HepG2 (cell line): ENCODE data around the gene AXIN2. TPM values are rescaled to one million over a fixed set of nuclear protein-coding genes. Genes with fewer than 3 reads are reported as not detected.

Source experiments
- ATAC-seq: fragments of 200-7000 bp; cut with Tn5 transposase; 3 replicates; pipeline ENCODE4 v1.9.1; 2020; ENCODE audit warnings: mild to moderate bottlenecking, moderate library complexity
- BruUV-seq: library from RNA; stranded (reverse); fragments of 400-500 nt; replicated peaks from 2 replicates; lab custom pipeline; 2021; lab: Mats Ljungman, UMichigan
- CTCF ChIA-PET: fragments of 300-600 bp; formaldehyde crosslinking; extraction: SDS; loops from one replicate; lab custom pipeline; 2021; ENCODE audit warnings: low total read pairs, inconsistent platforms, low intra/inter-chr PET ratio; lab: Yijun Ruan, JAX
- POLR2A ChIA-PET: fragments of 350-600 bp; sonication (Branson Sonifier 250); formaldehyde crosslinking; loops from one replicate; lab custom pipeline; 2020; ENCODE audit warnings: antibody characterized with exemption, inconsistent platforms; lab: Yijun Ruan, JAX
- DNase-seq: peaks from one replicate; pipeline ENCODE4 v3.0.0-alpha.2; 2015; ENCODE audit warnings: low spot score
- FAIRE-seq: peaks from 3 replicates; lab custom pipeline; 2011; peaks lifted over from hg19 to GRCh38; lab: Jason Lieb, UNC
- H2AFZ ChIP-seq: one replicate; pipeline ENCODE4 v1.6.1; 2011; ENCODE audit warnings: low read length, inconsistent platforms
- H3K27ac ChIP-seq: fragments of 300-600 bp; 3 replicates; pipeline ENCODE4 v1.8.0; 2011; ENCODE audit warnings: mixed run types, mild to moderate bottlenecking, mixed read lengths, low read length, inconsistent platforms; ENCODE audit not compliant: insufficient read depth; ENCODE audit errors: extremely low read length
- H3K27me3 ChIP-seq, 2 experiments: fragments of 200-600 bp in 1 of 2; 2 replicates in 1 of 2; 3 replicates in 1 of 2; pipeline versions ENCODE4 v1.6.0 to v1.8.0; 2011; ENCODE audit warnings: low read length in 2 of 2, mild to moderate bottlenecking in 2 of 2, moderate library complexity in 2 of 2, inconsistent platforms in 1 of 2; ENCODE audit not compliant: insufficient read depth in 2 of 2, control insufficient read depth in 1 of 2
- H3K36me3 ChIP-seq, 2 experiments: fragments of 200-600 bp in 1 of 2; replicated peaks in 1 of 2; 2 replicates in 1 of 2; 3 replicates in 1 of 2; pipeline versions ENCODE4 v1.5.1 to v1.8.0; 2011; ENCODE audit warnings: low read length in 2 of 2, inconsistent platforms in 1 of 2; ENCODE audit not compliant: insufficient read depth in 2 of 2, control insufficient read depth in 1 of 2
- H3K4me1 ChIP-seq: 2 replicates; pipeline ENCODE4 v1.5.1; 2012; ENCODE audit warnings: low read length, inconsistent platforms; ENCODE audit not compliant: insufficient read depth
- H3K4me2 ChIP-seq: 2 replicates; pipeline ENCODE4 v1.6.0; 2011; ENCODE audit warnings: low read depth, low read length, inconsistent platforms
- H3K4me3 ChIP-seq, 3 experiments: fragments of 200-600 bp in 1 of 3; sonication (generic), shearing (Covaris generic) in 1 of 3; replicated peaks in 1 of 3; 2 replicates each; pipeline ENCODE4 v1.5.1; 2011 to 2016; ENCODE audit warnings: low read length in 3 of 3, inconsistent platforms in 2 of 3, low read depth in 2 of 3, mild to moderate bottlenecking in 2 of 3, control low read depth in 1 of 3, mixed read lengths in 1 of 3; ENCODE audit not compliant: insufficient read depth in 1 of 3
- H3K79me2 ChIP-seq: one replicate; pipeline ENCODE4 v1.6.1; 2011; ENCODE audit warnings: low read length, inconsistent platforms; ENCODE audit not compliant: insufficient read depth
- H3K9ac ChIP-seq: 2 replicates; pipeline ENCODE4 v1.6.0; 2011; ENCODE audit warnings: mild to moderate bottlenecking, low read depth, low read length, inconsistent platforms; ENCODE audit not compliant: insufficient read depth
- H3K9me3 ChIP-seq: 2 replicates; pipeline ENCODE4 v1.5.1; 2012; ENCODE audit warnings: mild to moderate bottlenecking, low read length
- H4K20me1 ChIP-seq: 2 replicates; pipeline ENCODE4 v1.6.0; 2011; ENCODE audit warnings: inconsistent platforms, mild to moderate bottlenecking, low read length, moderate library complexity; ENCODE audit not compliant: insufficient read depth
- CEBPB ChIP-seq: IDR thresholded peaks from 2 replicates; pipeline ENCODE4 v1.6.1; 2011; ENCODE audit warnings: low read depth, low read length, improper control_type of control experiment, borderline replicate concordance
- FOSL1 ChIP-seq: sonication (generic); formaldehyde crosslinking; IDR thresholded peaks from 2 replicates; pipeline ENCODE4 v1.9.0; 2021; ENCODE audit warnings: missing genetic modification reagents, borderline replicate concordance
- GFI1 ChIP-seq: sonication (generic); formaldehyde crosslinking; IDR thresholded peaks from 2 replicates; pipeline ENCODE4 v1.5.0; 2020; ENCODE audit warnings: missing genetic modification reagents, mild to moderate bottlenecking, borderline replicate concordance
- HDAC2 ChIP-seq: sonication (generic); formaldehyde crosslinking; IDR thresholded peaks from 2 replicates; pipeline ENCODE4 v1.4.0; 2020; ENCODE audit warnings: missing genetic modification reagents
- NFRKB ChIP-seq: fragments of 450-650 bp; IDR thresholded peaks from 2 replicates; pipeline ENCODE4 v1.6.1; 2017
- RERE ChIP-seq: IDR thresholded peaks from 2 replicates; pipeline ENCODE4 v1.6.1; 2016; ENCODE audit warnings: low read depth, missing genetic modification reagents, missing compliant biosample characterization
- SMAD3 ChIP-seq: sonication (generic); formaldehyde crosslinking; IDR thresholded peaks from 2 replicates; pipeline ENCODE4 v1.4.0; 2020; ENCODE audit warnings: missing genetic modification reagents
- ZFX ChIP-seq: sonication (generic); formaldehyde crosslinking; IDR thresholded peaks from 2 replicates; pipeline ENCODE4 v1.4.0; 2020; ENCODE audit warnings: mild to moderate bottlenecking, low read depth, missing genetic modification reagents, moderate library complexity
- ZNF10 ChIP-seq: sonication (generic); formaldehyde crosslinking; IDR thresholded peaks from 2 replicates; pipeline ENCODE4 v1.4.0; 2020; ENCODE audit warnings: mild to moderate bottlenecking, low read depth, missing genetic modification reagents, borderline replicate concordance
- ZNF264 ChIP-seq: sonication (generic); formaldehyde crosslinking; IDR thresholded peaks from 2 replicates; pipeline ENCODE4 v1.4.0; 2020; ENCODE audit warnings: missing genetic modification reagents
- ZNF382 ChIP-seq: sonication (generic); formaldehyde crosslinking; IDR thresholded peaks from 2 replicates; pipeline ENCODE4 v1.5.0; 2020; ENCODE audit warnings: missing genetic modification reagents, mild to moderate bottlenecking, borderline replicate concordance
- ZSCAN9 ChIP-seq: IDR thresholded peaks from 2 replicates; pipeline ENCODE4 v1.6.1; 2016; ENCODE audit warnings: borderline replicate concordance
- WGBS: methylation state at CpG from one replicate; pipeline ENCODE4 v1.1.6; 2017; ENCODE audit warnings: low lambda C conversion rate; 5-methylcytosine and 5-hydroxymethylcytosine counted together
- in situ Hi-C: cut with HindIII; loops from 2 replicates; pipeline ENCODE4 v1.10.0; 2017; ENCODE audit warnings: low pct_unique_long_range_greater_than_20kb; ENCODE audit not compliant: extremely low pct_ligation_motif_present
- intact Hi-C: fragments of 100-400 bp; cut with micrococcal nuclease; formaldehyde crosslinking; loops from one replicate; pipeline ENCODE4 v1.10.0; 2022; ENCODE audit not compliant: unreplicated experiment
- polyA plus RNA-seq, 8 experiments: library from polyadenylated mRNA; depleted of rRNA in 3 of 8; stranded (reverse) in 7 of 8; unstranded in 1 of 8; fragments of >200 nt; fragmentation: Illumina TruSeq in 4 of 8; extraction: Trizol in 4 of 8; gene quantifications; 2 replicates each; pipeline versions ENCODE4 v1.2.1 to v1.2.3, GENCODE V29; 2011 to 2016; ENCODE audit warnings: low read depth in 4 of 8, missing spikeins in 1 of 8, mixed read lengths in 1 of 8; ENCODE audit not compliant: insufficient read depth in 1 of 8
- total RNA-seq, 5 experiments: library from RNA; depleted of rRNA; stranded (reverse); fragments of >200 nt; fragmentation: Illumina TruSeq; extraction: Trizol; gene quantifications; 2 replicates each; pipeline ENCODE4 v1.2.3, GENCODE V29; 2016; ENCODE audit warnings: low read depth in 1 of 5
- TF ChIP-seq, protein P1 (sequence below): sonication (generic); formaldehyde crosslinking; IDR thresholded peaks from 2 replicates; pipeline ENCODE4 v1.4.0; 2020; ENCODE audit warnings: missing genetic modification reagents, borderline replicate concordance

AXIN2 gene
- total and polyA plus RNA-seq, 2 of the 13 experiments (the other 11 are each of a cell fraction or from before 2014, with no cell fraction given): 58.6 to 63.4 TPM

DNA sequence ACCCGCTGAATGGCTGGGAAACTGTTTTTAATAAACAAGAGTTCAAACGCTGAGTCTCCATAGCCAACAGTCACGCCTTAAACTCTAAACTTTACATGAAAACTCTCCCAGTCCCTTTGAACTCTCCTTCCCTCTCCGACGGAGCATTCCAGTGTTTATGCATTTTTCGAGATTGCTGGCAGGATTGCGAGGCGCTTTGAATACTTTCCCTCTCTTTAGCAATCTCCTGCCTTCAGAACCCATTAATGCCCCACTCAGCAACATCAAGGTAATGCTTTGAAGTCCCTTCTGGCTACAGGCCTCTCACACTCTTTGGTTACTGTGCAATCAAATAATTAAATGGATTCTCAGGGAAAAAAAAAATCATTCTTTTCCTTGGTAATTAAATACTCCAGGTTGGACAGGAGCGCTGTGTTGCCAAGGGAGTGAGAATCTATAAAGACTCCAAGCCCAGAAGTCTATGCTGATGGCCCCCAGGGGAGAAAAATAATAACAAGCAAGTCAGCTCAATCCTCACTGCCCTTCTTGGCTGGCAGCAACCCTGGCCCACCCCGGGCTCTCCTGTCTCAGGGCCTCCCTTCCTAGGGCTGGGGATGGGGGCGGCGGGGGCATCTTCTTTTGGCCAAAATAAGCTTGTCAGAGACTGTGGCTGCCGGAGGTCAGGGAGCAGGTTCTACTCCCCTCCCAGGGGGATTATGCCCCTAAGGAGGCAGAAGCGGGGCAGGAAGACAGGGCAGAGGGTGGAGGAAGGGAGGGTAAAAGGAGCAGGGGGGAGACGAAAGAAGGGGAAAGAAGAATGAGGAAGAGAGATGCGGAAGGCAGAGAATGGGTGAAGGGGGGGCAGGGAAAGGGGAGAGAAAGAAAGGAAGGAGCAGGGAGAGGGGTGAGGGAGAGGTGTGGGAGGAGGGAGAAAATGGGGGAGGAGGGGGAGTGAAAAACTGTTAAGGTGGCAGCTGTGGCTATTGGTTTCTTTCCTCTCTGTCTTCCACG is 45.2 kb downstream of the AXIN2 start:
- Histone ChIP-seq H3K36me3 (no peaks in the 10 kb centered on the region), H3K9ac (peak overlapping the region; percentile 78), H3K4me3 (peak overlapping the region in 2 of 3 experiments; percentile 48 to 71; a peak in 4 of 6 replicates), H3K27me3 (no peaks in the 10 kb centered on the region), H3K9me3 (no peaks in the 10 kb centered on the region), H4K20me1 (no peaks in the 10 kb centered on the region), H2AFZ (no peak overlapping the region), H3K4me1 (peaks cover 36% of the 10 kb centered on the region), H3K4me2 (peak overlapping the region; percentile 98), H3K79me2 (no peaks in the 10 kb centered on the region), H3K27ac (peak overlapping the region; percentile 86)
- FAIRE-seq: peak; percentile 90
- CTCF ChIA-PET: no interaction called here
- peak; percentile 89 for ATAC-seq
- DNase-seq: peak; percentile 99
- WGBS: 29% methylated on average over 17 of the region's 17 CpGs
- no TSS peak for BruUV-seq
- intact Hi-C loops: no loop called here
- in situ Hi-C loops: no loop called here
- POLR2A ChIA-PET: no interaction called here
- TF ChIP-seq FOSL1 (no peak), GFI1 (CRISPR knock-in tag) (no peak), ZNF382 (CRISPR knock-in tag) (no peak), SMAD3 (peak; percentile 32; the same call in 1 of the 2 replicates), CEBPB (peak; percentile 82), ZFX (CRISPR knock-in tag) (peak; percentile 52), ZSCAN9 (CRISPR knock-in tag) (peak; percentile 30; the same call in 1 of the 2 replicates), ZNF264 (CRISPR knock-in tag) (no peak), NFRKB (no peak), HDAC2 (CRISPR knock-in tag) (peak; percentile 43; the same call in 1 of the 2 replicates), ZNF10 (CRISPR knock-in tag) (no peak), RERE (CRISPR knock-in tag) (no peak)
- TF ChIP-seq, protein P1, sequence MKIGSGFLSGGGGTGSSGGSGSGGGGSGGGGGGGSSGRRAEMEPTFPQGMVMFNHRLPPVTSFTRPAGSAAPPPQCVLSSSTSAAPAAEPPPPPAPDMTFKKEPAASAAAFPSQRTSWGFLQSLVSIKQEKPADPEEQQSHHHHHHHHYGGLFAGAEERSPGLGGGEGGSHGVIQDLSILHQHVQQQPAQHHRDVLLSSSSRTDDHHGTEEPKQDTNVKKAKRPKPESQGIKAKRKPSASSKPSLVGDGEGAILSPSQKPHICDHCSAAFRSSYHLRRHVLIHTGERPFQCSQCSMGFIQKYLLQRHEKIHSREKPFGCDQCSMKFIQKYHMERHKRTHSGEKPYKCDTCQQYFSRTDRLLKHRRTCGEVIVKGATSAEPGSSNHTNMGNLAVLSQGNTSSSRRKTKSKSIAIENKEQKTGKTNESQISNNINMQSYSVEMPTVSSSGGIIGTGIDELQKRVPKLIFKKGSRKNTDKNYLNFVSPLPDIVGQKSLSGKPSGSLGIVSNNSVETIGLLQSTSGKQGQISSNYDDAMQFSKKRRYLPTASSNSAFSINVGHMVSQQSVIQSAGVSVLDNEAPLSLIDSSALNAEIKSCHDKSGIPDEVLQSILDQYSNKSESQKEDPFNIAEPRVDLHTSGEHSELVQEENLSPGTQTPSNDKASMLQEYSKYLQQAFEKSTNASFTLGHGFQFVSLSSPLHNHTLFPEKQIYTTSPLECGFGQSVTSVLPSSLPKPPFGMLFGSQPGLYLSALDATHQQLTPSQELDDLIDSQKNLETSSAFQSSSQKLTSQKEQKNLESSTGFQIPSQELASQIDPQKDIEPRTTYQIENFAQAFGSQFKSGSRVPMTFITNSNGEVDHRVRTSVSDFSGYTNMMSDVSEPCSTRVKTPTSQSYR (CRISPR knock-in tag): peak; percentile 23; the same call in 1 of the 2 replicates
